Suppressor macrophage treated with lipopolysaccharide for 4 hours (primary cell): ENCODE measurements around the gene ARHGAP22.
"Not testable (repeated sequence)": the region's sequence is repeated elsewhere in the genome, so short reads cannot be mapped to it uniquely, and the experiment has no call there.

Experiments used
- DNase-seq: peaks from one replicate; pipeline ENCODE4 v3.0.0-alpha.2; 2020

The ARHGAP22 gene

DNA sequence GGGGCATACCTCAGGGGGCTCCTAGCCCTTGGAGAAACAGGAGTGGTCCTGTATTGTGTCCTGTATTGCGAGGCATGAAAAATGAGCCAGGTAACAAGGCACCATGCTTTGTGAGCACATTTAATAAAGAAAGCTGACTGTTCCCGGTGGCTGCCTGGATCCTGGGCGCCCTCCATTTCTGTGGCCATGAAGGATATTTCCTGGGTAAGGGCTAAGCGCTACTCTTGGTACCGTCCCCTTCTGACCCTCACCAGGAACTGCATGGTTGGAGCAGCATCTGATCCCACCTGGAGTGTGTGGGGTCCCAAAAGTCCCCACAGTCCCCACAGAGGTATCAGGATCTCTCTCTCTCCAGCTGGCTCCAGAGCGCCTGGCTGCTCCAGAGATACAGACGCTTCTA, 158.9 kb downstream of the ARHGAP22 start:
- DNase-seq = no peak

DNA sequence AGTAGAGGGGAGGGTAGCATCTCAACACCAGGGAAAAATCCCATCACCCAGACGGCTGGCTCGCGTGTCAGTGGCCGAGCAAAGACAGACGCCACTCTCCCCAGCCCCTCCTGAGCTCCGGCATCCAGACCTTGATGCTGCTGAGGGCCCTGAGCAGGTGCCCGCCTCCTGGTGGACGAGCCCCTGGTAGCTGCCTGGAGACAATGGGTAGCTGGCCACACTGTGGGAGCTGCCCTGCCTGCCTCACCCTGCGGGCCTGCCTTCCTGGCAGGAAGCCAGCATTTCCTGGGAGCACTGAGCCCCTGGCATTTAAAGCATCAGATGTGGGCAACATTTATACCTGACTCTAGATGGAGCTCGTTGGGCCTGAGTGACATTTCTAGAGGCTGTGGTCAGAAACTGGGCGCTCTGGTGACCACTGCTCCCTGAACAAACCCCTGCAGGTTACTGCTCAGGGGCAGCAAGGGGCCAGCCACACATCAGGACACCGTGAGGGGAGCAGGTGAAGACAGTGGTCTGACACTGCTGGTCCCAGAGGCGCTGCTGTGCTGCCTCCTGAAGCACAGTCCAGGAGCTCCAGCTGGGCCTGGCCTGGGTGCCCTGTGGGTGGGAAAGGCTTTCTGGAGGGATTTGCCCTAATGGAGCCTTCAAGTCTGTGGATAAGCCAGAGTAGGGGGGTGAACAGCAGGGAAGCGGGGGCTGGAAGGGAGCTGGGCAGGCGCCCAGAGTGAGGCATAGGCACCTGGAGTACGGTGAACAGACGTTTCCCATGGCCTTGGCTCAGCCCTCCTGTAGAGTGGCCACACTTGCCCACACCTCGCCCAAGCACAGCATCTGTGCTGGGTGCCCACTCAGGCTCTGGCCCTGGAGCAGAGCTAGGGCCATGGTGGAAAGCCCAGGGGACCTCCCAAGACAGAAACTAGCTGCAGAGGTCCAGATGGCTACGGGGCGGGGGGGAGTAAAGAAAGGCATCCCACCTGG, 159.7 kb downstream of the ARHGAP22 start:
- no peak for DNase-seq

DNA sequence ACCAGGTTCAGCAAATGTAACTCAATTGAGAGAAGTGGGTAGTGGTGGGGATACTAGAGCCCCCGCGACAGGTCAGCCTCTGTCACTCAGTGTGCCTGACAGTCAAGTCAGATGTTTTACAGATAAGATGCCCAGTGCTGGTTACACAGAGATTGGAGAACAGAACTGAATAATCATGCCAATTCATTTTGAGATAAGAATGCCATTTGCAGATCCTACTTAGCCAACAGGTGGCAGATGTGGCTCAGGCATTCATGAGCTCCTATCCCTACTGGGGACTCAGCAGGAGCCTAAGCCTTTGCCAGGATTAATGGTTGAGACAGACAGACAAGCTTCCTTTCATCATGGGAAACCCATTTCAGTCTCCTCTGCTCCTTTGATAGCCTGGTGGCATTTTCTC, 160.6 kb downstream of the ARHGAP22 start:
- DNase-seq = peak; percentile 17

DNA sequence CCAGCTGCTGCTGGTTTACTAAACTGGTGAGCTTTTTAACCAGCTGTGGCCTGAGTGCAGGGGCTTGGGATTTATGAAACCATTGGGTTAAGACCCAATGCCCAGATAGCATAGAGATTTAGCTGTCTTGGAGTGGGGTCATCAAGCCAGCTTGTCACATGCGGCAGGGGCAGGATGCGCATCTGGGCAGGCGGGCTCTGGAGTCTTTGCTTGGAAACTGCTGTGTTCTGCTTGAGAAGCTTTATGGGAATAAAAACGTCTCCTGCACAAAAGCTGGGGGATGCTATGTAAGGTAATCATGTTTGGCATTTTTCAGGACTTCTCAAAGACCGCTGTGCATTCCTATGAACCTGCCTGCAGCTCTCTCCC, 162.1 kb downstream of the ARHGAP22 start:
- no peak for DNase-seq

DNA sequence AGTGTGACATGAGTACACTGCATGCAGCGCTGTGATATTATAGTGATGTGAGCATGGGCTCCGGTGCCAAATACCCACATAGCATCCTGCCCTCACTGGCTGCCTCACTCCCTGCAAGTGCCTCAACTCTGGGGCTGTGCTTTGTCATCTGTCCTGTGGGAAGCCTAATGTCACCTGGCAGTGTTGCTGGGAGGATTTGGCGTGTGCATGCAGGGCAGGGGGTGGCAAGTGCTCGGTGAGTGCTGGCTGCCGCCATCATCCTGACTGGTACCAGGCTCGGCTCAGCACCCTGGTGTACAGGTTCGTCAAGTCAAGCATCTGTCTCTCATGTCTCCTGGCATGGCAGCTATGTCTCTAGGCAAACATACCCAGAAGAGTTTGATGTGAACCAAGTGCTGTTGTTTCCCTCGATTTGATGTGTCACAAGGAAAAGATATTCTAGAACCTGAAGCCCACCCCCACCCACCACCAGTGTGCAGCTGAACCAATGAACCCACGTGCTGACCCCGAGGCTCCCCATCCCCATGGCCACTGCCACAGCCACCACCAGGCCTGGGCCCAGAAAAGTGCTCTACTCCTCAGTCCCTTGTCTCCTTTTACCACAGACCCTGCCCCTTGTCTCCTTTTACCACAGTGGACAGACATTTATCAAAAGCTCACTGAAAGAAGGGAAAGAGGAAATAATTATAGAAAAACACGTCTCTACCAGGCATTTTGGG, 162.6 kb downstream of the ARHGAP22 start:
- DNase-seq = no peak

DNA sequence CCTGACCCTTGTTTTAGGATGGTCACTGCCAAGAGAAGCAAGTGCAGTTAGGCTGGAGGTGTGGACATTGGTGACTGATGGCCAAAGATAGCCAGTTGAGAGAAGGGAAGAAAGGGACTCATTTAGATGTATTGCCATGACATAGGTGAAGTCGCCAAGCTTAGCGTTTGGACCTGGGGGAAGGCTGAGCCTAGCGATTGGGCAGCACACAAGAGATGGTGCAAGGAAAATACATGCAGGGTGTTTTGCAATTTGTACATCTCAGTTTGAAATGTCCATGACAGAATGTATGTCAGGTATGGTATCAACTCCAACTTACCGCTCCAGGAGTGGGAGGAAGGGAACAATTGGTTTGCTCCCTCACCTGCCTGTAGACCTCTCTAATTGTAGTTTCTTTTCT, 164.1 kb downstream of the ARHGAP22 start:
- no peak for DNase-seq

DNA sequence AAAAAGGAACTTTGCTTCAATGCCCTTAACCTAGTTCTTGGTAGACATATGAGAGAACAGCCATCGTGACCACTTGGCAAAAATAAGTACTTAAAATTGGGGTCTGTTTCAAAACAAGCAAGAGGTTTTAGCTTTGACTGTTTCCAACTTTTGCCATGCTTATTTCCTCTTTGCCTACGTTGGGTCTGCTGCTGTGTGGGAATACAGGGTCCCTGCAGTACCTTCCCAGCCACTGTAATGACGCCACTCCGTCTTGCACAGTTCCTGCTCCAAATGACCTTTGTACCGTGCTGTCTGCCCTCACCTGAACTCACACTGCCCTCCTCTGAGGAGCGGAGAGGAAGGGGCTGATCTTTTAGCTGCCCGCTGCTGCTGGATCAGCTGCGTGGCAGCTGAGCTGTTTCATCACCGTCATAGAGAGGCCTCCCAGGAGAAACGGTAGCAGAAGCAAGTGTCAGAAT, 165.3 kb downstream of the ARHGAP22 start:
- no peak for DNase-seq

DNA sequence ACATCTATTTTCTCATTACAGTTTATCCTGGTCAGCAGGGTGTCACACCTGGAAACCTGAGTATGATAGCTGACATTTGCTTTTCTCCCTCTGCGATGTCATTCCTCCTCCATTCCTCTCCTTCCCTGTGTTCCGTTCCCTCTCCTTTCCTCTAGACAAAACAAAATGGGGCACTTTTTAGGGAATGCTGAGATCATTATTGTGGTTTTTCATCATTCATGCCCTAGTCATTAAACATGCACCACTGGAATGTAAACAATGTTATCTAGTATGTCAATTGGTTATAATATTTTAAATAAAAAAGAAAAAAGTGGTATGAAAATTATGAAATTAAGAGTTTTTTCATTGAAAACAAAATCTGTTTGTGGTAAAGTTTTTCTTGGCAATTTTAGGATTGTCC, 165.8 kb downstream of the ARHGAP22 start:
- DNase-seq = no peak

DNA sequence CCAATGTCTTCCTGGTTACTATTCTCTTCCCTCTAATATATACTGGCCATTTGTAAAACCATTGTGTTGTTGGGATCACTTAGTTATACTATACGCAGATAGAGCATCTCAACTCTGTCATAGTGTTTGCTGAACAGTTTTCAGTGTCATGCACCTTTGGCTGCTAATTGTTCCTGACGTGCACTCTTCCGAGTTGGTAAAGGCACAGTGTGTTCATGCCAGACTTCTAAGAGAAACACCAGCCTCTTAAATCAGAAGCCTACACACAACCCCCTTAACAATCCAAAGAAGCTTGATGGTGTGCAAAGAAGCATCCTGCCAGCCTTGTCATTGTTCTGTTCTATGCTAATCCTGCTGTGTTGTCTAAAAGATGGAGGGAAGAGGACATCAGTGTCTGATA, 167.3 kb downstream of the ARHGAP22 start:
- no peak for DNase-seq

DNA sequence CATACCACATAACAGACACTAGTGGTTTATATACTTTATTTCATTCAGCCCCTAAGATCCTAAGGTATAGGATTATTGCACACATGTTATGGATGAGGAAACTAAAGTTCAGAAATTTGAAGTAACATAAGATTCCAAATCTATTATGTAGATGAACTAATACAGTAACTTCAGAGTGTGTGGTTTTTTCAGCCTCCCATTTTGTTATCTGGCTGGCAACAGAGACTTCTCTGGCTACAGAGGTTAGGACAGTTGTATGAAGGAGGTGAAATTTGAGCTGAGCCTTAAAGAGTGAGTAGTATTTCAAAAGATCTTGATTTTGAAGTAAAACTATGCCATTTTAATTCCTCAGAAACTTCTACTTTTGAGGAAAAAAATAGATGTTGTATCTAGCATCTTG, 173.0 kb downstream of the ARHGAP22 start:
- DNase-seq = no peak

DNA sequence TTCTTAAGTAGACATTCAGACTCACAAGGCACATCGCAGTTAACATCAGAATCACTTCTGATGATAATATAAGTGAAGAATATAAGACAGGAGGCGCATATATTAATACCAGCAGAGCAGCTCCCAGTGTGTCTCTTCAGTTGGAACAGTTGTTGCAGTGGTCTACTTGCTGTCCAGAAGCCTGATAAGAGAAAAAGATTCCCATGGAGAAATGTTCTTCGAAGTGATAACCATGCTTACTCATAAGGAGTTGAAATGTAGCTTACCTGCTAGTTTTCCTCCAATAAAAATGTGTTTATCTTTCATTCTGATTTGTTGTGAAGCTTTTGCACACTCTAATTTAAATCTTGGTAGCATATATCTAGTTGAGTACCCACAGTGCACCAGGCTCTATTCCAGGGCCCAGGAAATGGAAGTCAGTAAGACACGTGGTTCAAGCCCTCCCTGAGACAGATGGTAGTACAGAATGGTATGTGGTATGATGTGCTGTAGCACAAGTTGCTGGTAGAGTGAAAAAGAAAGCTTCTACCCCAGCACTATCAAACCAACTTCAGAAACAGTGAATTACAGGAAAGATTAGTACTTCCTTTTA, 174.4 kb downstream of the ARHGAP22 start:
- no peak for DNase-seq

DNA sequence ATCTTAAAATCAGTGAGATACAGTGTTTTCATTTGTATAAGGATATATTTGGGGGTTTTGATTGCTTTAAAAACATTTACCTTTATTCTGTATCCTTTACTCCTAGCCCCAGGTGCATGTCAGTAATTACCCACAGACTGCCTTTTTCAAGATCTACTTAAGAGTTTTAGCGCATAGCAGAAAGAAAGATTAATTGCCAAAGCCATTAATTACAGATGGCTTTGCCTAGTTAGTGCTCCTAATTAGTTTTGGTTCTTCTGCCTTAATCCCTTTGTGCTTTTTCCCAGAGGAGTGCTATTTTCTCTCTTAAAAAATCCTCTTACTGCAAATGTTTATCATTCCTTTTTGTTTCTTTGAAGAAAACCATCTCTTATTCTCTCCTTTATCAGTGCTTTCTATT, 175.6 kb downstream of the ARHGAP22 start:
- no peak for DNase-seq

DNA sequence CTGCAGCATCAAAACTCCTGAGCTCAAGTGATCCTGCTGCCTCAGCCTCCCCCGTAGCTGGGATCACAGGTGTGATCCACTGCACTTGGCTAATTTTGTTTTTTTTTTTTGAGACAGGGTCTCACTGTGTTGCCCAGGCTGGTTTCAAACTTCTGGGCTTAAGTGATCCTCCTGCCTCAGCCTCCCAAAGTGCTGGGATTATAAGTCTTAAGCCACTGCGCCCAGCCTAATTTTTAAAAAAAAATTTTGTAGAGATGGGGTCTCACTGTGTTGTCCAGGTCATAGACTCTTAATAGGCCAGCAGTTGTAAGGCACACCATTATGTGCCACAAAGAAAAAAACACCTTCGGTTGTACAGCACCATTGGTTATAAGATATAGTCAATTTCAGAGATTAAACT, 176.0 kb downstream of the ARHGAP22 start:
- DNase-seq = no peak

DNA sequence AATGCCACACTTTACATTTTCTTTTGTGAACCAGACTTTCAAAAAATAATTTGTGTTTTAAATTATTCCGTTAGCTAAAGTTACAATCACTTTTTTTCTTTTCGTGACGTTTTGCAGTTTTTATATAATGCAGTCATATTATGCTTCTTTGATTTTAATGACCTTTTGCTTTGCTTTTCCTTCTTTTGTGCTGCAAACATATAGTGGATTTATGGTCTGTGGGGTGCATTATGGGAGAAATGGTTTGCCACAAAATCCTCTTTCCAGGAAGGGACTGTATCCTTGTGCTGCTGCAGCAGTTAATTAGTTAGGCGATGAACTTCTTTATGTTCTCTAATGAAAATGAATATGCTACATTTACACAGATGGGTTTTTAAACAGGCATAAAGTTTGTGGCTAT, 181.0 kb downstream of the ARHGAP22 start:
- no peak for DNase-seq

DNA sequence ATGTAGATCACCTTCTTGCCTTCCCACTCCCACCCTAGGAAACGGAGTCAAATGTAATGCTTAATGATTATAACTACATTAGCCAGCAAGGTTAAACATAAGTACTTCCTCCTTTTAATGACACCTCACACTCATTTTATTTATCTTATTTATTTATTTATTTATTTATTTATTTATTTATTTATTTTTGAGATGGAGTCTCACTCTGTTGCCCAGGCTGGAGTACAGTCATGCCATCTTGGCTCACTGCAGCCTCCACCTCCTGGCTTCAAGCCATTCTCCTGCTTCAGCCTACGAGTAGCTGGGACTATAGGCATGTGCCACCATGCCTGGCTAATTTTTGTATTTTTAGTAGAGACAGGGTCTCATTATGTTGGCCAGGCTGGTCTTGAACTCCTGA, 183.0 kb downstream of the ARHGAP22 start:
- not testable (repeated sequence) for DNase-seq

DNA sequence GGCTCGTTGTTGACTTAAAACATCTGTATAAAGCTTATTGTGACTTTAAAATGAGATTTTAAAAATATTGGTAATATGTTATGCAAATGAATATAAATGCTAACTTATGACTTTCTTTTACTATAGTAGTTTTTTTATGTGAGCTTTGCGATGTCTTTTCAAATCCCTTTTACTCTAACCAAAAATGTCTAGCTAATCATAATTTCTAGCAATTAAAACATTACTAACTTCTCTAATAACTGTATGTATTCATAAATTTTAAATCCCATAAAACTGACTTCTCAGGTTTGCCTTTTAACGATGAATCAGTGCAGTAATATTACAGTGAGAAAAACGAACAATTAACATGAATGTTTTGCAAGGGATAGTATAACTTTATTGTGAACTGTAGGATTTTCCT, 185.2 kb downstream of the ARHGAP22 start:
- DNase-seq = no peak

DNA sequence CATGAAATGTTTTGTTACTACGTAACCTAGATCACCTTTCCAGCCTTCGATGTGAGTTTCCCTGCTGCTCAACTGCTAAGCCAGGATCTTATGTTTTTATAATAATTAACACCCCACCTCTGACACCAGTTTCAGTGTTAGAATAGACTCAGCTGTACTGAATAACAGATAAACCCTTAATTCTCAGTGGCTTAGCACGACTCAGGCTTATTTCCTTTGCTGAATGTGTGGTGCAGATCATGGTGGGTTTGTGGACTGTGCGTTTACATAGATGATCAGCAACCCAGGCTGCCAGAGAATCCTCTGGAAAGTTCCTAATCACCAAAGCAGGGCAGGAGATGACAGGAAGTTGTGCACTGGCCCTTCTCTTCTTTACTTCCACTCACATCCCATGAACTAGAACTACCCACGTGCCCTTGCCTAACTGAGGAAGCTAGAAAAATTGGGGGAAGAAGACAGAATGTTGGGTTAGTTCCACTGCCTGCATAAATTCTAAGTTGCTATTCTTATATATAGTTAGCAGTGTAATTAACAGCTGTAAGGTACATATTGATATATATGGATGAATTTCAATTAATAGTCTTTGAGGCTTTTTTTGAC, 186.6 kb downstream of the ARHGAP22 start:
- DNase-seq = peak; percentile 34

DNA sequence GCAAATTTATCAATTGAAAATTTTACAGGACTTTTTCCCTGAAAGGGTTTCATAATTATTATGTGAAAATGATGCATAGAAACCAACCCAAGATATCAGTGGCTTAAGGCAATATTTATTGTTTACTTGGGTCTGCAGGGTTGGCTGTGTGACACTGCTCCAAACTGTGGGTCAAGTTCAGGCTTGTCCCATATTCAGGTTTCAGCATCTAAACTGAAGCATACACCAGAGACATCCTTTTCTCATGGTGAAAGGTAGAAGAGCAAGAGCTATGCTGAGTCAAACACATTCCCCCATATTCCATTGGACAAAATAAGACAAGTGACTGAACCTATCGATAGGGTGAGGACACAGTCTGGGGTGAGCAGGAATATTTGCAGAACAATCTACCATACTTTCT, 187.5 kb downstream of the ARHGAP22 start:
- no peak for DNase-seq

DNA sequence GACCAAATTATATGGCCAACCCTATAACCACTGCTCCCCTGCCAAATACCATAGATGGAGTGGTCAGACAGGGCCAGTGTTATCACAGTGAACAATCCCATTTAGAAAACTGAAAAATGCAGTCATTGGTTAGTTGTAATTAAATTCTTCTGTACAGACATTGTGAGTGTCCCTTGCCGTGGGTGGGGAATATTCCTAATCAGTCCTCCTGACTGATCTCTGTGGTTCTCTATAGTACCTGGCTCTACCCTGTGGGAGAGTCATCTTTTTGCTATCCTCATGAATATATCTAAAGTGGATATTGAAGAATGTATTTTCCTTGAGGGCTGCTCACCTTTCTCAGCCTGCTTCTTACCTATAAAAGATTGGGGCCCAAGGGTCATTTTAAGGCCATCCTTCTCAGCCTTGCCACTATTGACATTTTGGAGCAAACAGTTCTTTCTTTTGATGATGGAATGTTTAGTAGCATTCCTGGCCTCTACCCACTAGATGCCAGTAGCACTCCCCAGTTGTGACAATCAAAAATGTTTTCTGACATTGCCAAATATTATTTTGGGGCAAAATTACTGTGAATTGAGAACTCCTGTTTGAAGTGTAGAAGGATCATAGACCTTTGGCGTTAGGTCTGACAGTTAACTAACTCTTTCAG, 188.2 kb downstream of the ARHGAP22 start:
- no peak for DNase-seq

DNA sequence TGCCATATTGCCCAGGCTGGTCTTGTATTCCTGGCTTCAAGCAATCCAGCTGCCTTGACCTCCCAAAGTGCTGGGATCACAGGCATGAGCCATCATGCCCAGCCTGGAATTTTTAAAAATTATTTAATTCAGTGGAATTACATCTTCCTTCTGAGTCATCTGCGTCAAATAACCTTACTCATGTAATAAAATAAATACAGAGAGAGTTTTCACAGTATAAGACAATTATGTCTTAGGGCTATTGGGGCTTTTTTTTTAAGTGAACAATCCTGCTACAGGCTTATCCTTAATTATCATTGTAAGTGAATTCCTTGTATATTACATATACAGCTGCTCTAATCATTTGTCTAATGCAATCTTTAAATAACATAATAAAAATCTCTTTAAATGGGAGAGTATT, 190.1 kb downstream of the ARHGAP22 start:
- no peak for DNase-seq

DNA sequence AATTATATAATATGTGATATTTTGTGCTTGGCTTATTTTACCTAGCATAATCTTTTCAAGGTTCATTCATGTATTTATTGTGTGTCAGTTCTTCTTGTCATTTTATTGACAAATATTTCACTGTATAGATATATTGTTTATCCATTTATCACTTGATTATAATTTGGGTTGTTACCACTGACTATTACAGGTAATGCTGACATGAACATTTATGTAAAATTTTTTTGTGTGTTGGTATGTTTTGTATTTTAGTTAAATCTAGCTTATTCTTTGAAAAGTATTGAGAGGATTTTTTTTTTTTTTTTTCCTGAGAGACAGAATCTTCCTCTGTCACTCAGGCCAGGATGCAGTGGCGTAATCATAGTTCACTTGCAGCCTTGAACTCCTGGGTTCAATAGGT, 190.7 kb downstream of the ARHGAP22 start:
- no peak for DNase-seq

DNA sequence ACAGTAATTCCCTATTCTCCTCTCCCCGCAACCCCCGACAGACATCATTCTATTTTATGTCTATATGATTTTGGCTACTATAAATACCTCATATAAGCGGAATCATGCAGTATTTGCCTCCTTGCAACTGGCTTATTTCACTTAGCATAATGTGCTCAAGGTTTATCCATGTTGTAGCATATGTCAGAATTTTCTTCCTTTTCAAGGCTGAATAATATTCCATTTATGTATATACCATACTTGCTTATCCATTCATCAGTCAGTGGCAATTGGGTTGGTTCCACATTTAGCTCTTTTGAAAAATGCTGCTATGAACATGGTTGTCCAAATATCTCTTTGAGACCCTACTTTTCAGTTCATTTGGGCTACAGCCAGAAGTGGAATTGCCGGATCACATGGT, 191.9 kb downstream of the ARHGAP22 start:
- no peak for DNase-seq

DNA sequence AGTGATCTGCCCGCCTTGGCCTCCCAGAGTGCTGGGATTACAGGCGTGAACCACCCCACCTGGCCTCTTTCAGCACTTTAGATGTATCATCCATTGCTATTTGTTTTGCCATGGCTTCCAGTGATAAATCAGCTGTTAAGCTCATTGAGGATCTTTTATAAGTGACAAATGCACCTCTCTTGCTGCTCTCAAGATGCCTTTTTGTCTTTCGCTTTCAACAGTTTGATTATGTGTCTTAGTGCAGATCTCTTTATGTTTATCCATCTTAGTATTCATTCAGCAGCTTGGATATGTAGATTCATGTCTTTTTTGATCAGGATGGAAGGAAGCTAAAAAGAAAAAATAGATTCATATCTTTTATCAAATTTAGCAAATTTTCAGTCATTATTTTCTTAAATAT, 192.8 kb downstream of the ARHGAP22 start:
- DNase-seq = no peak
